GM21619 (cell line): ENCODE measurements around the gene WHAMM.
"Not testable (repeated sequence)": the region's sequence is repeated elsewhere in the genome, so short reads cannot be mapped to it uniquely, and the experiment has no call there.

Source experiments
- ATAC-seq: cut with Tn5 transposase; IDR thresholded peaks from one replicate; pipeline ENCODE4 v1.9.1; 2021; ENCODE audit not compliant: unreplicated experiment

The WHAMM gene

GRCh38 chr15:82862886-82863285 is 53.5 kb downstream of the WHAMM start:
- ATAC-seq, result no peak

DNA sequence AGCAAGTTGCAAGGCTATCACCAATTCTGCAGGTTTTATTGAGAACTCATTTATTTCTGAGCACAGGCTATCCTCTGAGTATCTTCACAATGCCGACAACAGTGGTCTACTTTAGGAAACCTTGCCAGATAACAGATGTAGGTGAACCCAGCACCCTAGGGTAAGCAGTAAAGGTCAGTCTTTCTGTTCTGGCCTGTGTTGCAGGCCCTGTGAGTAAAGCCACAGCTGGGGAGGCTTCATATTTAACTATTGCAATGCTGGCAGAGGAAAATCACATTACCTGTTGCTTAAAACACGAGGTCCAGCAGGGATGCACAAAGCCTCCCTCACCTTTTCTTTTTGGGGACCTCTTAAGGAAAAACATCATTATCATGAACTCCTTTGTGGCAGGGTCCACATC is 55.5 kb downstream of the WHAMM start:
- no peak for ATAC-seq

- ATAC-seq, result not testable (repeated sequence)
Observed at GRCh38 chr15:82865581-82865980, 56.2 kb downstream of the WHAMM start.

GRCh38 chr15:82865981-82866380 is 56.6 kb downstream of the WHAMM start:
- not testable (repeated sequence) for ATAC-seq

DNA sequence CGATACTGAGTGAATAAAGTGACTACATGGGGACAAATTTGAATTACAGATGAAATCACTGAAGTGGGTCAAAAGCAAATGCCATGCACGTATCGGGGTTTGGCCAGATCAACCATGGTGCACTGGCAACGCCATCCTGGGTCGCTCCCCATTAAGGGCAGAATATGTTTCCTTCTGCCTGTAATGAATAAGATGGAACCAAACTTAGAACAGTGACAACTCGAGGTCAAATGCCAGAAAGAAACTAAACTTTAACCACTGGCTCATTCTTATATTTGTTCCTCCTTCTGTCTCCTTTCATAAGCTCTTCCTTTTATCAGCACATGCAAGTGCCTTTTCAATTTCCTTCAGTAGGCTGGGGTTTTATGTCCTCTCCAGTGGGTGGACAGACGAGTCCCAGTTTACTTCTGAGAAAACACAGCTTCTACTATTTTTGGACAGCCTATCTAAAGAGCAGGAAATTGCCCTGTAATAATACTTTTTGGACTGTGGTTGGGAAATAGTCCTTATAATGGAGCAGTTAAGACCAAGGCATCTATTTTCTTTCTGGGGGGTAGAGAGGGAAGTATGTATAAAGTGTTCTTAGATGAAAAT is 61.4 kb downstream of the WHAMM start:
- no peak for ATAC-seq

DNA sequence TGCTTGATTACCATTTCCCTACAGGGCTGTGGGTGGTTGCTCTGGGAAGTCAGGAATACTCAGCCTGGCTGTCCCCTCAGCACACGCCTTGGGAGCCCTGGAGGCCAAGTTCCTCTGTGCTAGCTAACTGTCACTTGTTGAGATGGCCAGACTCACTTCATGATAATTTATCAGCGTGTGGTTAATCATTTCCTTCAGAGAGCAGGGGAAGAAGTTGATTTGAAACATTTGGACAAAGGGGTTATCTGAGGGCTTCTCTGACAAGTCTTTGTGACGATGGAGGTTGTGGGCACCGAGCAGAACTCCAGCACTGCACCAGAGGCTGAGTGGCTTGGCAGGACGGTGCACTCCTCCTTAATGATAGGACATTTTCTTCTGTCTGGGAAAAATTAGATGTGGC is 61.9 kb downstream of the WHAMM start:
- ATAC-seq, result no peak

DNA sequence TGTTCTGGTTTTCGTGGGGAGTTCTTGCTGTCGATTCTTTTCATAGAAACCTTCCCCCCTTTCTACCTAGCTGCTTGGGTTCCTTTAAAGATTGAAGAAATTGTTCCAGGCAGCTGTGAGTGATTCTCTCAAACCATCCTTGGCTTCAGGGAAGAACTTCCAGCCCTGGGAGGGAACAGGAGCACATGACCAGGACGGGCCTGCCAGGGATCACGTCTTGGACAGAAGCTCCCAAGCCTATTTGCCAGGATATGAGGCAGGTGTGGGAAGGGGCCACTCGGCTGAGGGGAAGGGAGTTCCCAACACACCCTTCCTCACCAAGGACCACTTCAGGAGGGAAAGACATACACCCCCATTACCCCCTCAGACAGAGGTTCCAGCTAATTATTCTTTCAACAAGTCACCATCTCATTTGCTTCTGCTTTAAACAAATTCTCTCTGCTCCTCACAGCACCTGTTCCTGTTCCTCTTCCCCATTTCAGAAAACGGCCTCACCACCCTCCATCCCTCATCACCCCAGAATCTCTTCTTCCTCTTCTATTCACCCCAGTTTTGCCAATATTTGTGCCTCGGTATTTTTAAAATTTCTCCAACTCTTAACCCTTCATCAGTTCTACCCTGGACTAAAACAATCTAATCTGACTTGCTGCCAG is 62.5 kb downstream of the WHAMM start:
- no peak for ATAC-seq

- ATAC-seq, result no peak
Observed at GRCh38 chr15:82873000-82873680, 63.7 kb downstream of the WHAMM start.

GRCh38 chr15:82874267-82874666 is 64.8 kb downstream of the WHAMM start:
- ATAC-seq, result no peak

DNA sequence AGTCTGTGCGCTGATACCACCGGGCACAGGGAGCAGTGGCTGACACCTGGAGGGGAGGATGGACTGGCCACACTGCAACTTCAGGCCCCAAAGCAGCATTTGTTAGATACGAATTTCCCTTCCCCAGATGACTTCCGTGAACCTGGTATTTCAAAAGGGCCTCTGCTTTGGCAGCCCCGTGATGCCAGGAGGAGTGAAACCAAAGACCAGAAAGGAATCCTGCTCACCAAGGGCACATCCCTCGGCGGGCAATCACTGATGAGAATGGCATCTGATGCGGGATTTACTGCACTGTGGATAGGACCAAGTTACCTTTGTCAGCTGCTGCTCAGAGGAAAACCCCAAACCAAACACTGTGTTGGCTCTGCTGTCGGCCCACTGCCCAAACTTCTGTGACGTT is 65.5 kb downstream of the WHAMM start:
- no peak for ATAC-seq

DNA sequence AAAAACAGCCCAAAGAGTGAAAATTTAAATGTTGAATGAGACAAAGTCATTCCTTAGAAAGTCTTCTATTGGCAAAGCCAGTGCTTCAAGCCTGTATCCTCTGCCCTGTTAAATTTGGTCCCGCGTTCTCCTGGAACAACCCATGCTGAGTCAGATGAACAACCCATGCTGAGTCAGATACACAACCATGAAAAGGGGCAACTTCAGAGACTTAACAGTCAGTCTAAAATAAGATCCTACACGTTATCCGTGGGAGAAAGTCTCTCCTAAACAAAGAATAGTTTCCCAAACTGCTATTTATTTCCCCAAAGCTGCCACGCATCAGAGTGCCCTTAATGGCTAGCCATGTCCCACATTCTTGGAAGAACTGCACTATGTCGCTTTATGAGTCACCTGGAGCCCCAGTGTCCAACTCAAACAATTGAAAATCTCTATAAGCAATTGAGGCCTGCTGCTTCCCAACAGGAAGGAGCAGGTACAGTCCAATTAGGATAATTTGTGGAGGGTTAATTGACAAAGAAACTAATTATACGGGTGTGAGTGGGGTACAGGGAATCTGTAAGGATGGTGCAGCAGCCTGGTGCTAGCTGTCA is 66.1 kb downstream of the WHAMM start:
- no peak for ATAC-seq

- ATAC-seq, result no peak
Observed at GRCh38 chr15:82877825-82878224, 68.4 kb downstream of the WHAMM start.

- no peak for ATAC-seq
Observed at GRCh38 chr15:82878325-82878724, 68.9 kb downstream of the WHAMM start.

DNA sequence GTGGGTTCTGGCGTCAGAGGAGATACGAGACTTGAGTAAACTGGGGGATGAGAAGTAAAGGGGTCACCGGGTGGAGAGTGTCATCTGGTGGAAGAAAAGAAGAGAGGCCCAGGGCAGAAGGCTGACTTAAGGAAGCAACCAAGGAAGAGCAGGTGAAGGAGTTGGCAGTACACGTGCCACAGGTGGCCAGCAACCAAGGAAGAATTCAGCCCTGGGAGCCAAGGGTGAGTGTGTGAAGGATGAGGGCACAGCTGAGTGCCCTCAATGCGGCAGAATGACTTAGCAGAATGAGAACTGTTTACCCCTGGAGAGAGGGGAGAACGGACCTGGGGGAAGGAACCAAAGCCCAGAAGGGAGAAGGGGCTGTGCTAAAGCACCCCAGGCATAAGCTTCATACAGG is 71.3 kb downstream of the WHAMM start:
- ATAC-seq, result no peak

DNA sequence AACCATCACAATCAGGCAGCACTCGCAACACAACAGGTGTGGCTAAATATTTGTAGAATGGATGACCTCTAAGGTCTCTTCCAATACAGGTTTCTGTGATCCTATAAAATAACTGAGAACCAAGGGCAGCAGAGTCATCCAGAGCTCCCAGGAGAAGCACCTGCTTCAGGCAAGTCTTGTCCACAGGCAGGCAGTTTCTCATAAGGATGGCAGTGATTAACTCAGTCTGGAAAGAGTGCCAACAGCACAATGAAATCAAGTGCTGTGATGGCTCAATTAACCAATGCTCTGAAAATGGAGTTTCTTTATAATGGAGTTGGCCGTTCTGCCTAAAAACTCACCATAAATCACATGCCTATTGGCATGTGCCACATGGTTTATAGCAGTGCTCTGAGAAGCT is 72.3 kb downstream of the WHAMM start:
- ATAC-seq, result no peak

DNA sequence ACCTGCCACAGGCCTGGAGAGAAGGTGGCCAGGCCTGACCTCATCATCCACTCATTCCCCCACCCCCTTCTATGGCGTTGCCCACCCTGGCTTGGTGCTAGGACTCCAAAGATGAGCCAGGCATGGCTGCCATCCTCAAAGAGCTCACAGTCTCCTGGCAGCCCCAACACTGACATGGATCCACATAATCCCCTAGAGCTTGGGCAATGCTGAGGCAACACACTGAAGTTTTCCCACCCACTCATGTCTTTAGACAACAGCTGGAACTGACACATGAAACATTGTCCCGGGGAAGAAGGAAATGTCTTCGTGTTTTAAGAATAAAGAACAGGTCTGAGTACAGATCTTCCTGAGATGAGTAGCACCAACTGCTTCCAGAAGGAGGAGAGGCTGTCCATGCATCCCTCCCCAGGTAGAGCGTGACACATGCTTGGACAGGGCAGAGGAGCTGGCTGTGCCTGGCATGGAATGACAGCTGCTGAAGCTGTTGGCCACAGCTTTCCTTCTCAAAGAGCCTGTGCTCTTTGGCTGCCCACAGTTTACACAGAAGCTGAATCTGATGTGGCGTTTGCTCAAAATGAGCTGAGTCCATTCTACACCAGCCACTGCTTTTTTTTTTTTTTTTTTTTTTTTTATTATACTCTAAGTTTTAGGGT is 73.0 kb downstream of the WHAMM start:
- ATAC-seq, result no peak
